ENCODE measurements around the gene LHX2.

LHX2 gene

DNA sequence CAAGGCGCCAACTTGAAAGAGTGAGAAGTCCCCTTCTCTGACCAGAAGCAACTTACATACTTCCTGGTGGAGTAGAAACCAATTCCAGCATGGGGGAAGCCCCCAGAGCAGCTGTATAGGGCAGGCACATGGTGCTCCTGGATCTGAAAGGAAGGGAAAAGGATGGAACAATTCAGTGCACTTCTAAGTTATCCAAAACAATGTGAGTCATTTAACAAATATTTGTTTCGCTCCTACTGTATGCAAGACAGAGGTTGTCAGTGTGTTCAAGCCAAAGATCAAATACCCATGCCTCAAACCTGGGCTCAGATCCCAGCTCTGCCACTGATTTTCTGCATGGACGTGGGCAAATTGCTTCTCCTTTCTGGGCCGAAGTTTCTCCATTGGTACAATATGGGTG, 67.1 kb downstream of the LHX2 start:
- no peaks in the 10 kb centered on the region; the same call in 1 of the 2 replicates for H3K27me3 ChIP-seq (ENCODE audit: control insufficient read depth, insufficient read depth, low read length)
- H3K9me3 ChIP-seq (ENCODE audit: control insufficient read depth, insufficient read depth, low read length) = 0 out of 2 replicates have a peak, but pooled peaks cover 3% of the 10 kb centered on the region
- H3K4me1 ChIP-seq (ENCODE audit: control insufficient read depth, insufficient read depth, low read length) = 0 out of 2 replicates have a peak, but pooled peaks cover 4% of the 10 kb centered on the region
- H3K27ac ChIP-seq (ENCODE audit: low read depth, low read length) = no peak overlapping the region
- H3K9ac ChIP-seq (ENCODE audit: low read depth, low read length) = no peak overlapping the region
- H3K4me3 ChIP-seq (ENCODE audit: low read depth, low read length) = no peak overlapping the region
- no peaks in the 10 kb centered on the region for H3K36me3 ChIP-seq (ENCODE audit: control insufficient read depth, insufficient read depth, low read length)

DNA sequence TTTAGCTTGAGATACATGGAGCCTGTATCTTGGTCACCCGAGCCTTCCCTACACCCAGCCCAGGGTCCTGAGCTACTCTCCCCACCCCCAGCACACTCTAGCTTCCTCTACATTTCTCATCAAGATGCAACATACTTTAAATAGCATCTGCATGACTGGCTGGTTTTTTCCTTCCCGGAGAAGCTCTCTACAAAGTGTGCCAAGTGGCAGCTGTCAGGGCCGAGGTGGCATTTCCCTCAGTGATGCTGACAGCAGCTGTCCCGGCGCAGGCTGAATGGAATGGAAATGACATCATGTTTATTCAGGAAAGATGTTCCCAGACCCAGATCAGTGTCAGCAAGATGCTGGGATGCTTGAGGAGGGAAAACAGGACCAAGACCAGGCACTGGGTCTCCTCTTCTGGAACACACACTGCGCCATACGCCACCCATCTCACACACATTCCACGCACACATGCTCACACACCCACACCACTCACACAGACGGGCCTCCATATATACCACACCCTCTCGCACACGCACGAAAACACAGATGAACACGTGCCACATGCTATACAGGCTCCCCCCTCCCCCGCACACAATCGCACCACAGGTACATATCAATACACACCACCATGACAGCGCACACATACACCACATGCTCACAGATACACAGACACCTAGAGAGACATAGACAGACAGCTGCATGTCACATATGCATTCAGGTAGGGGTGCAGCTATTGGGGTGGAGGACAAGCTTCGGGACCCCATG, 67.8 kb downstream of the LHX2 start:
- no peak overlapping the region for H3K9ac ChIP-seq (ENCODE audit: low read depth, low read length)
- no peaks in the 10 kb centered on the region for H3K36me3 ChIP-seq (ENCODE audit: control insufficient read depth, insufficient read depth, low read length)
- no peak overlapping the region for H3K4me3 ChIP-seq (ENCODE audit: low read depth, low read length)
- 0 out of 2 replicates have a peak, but pooled peaks cover 3% of the 10 kb centered on the region for H3K9me3 ChIP-seq (ENCODE audit: control insufficient read depth, insufficient read depth, low read length)
- no peak overlapping the region for H3K27ac ChIP-seq (ENCODE audit: low read depth, low read length)
- 0 out of 2 replicates have a peak, but pooled peaks cover 4% of the 10 kb centered on the region for H3K4me1 ChIP-seq (ENCODE audit: control insufficient read depth, insufficient read depth, low read length)
- no peaks in the 10 kb centered on the region; the same call in 1 of the 2 replicates for H3K27me3 ChIP-seq (ENCODE audit: control insufficient read depth, insufficient read depth, low read length)

DNA sequence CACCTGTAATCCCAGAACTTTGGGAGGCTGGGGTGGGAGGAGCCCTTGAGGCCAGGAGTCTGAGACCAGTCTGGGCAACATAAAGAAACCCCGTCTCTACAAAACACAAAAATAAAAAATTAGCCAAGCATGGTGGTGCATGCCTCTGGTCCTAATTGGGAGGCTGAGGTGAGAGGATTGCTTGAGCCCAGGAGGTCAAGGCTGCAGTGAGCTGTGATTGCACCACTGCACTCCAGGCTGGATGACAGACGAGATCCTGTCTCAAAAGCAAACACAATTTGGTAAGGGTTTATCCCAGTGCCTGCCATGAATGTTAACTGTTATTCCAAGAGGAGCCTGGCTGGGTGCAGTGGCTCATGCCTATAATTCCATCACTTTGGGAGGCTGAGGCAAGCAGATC, 71.1 kb downstream of the LHX2 start:
- H3K36me3 ChIP-seq (ENCODE audit: control insufficient read depth, insufficient read depth, low read length) = no peaks in the 10 kb centered on the region
- no peak overlapping the region for H3K4me3 ChIP-seq (ENCODE audit: low read depth, low read length)
- 0 out of 2 replicates have a peak, but pooled peaks cover 4% of the 10 kb centered on the region for H3K4me1 ChIP-seq (ENCODE audit: control insufficient read depth, insufficient read depth, low read length)
- no peak overlapping the region for H3K27ac ChIP-seq (ENCODE audit: low read depth, low read length)
- no peaks in the 10 kb centered on the region for H3K9me3 ChIP-seq (ENCODE audit: control insufficient read depth, insufficient read depth, low read length)
- H3K9ac ChIP-seq (ENCODE audit: low read depth, low read length) = no peak overlapping the region
- no peaks in the 10 kb centered on the region; the same call in 1 of the 2 replicates for H3K27me3 ChIP-seq (ENCODE audit: control insufficient read depth, insufficient read depth, low read length)

All from HUES48 (cell line).